ENCODE data around the gene SS18L1. TPM values are rescaled to one million over a fixed set of nuclear protein-coding genes. Genes with fewer than 3 reads are reported as not detected.

The SS18L1 gene
- total RNA-seq, 6 donors from 2014 or later, result 12.2 to 70.8 (median 19.7) TPM

GRCh38 chr20:62168061-62168460 is 24.5 kb downstream of the SS18L1 start:
- 75 to 97% methylated on average over 4 of the region's 4 CpGs for WGBS, 2 donors
- no peak overlapping the region for H3K4me3 ChIP-seq
- H3K36me3 ChIP-seq, result peaks cover 0 to 71% (median 54%) of the 10 kb centered on the region in 4 donors
- no peaks in the 10 kb centered on the region for H3K9me3 ChIP-seq
- TF ChIP-seq, protein P1, sequence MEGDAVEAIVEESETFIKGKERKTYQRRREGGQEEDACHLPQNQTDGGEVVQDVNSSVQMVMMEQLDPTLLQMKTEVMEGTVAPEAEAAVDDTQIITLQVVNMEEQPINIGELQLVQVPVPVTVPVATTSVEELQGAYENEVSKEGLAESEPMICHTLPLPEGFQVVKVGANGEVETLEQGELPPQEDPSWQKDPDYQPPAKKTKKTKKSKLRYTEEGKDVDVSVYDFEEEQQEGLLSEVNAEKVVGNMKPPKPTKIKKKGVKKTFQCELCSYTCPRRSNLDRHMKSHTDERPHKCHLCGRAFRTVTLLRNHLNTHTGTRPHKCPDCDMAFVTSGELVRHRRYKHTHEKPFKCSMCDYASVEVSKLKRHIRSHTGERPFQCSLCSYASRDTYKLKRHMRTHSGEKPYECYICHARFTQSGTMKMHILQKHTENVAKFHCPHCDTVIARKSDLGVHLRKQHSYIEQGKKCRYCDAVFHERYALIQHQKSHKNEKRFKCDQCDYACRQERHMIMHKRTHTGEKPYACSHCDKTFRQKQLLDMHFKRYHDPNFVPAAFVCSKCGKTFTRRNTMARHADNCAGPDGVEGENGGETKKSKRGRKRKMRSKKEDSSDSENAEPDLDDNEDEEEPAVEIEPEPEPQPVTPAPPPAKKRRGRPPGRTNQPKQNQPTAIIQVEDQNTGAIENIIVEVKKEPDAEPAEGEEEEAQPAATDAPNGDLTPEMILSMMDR (IDR thresholded peaks at IDR 0.05), result no peak
- TF ChIP-seq EP300 (IDR thresholded peaks at IDR 0.05) (no peak), POLR2AphosphoS5 (IDR thresholded peaks at IDR 0.05) (no peak), POLR2A (IDR thresholded peaks at IDR 0.05) (no peak)
- no peak for DNase-seq
- no peak for ATAC-seq (ENCODE audit: low FRiP score in 2 of 2)
- H3K27ac ChIP-seq, result no peak overlapping the region
- H3K4me1 ChIP-seq, result no peaks in the 10 kb centered on the region
- H3K27me3 ChIP-seq, result no peaks in the 10 kb centered on the region

DNA sequence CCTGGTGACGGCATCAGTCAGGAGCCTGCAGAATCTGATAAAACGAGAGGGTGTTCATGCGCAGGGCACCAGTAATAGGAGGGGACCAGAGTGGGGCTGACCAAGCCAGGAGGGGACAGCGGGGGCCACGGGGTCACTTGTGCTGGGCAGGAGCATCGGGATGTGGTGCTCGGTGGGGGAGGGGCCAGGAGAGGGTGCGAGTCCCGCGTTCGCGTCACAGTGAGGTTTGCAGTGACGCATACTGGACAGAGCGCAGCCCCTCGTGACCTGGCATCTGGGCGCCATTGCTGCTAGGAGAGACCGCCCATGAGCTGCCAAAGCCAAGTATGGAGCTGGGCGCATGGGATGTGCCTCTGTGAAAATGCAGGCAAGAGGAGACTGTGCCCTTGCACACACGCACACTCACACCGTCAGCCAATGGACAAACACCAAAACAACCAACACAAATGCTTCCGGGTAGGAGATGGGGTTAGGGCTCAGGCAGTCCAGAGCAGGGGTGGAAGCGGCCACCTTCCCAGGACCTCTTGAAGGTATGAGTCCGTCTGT is 25.4 kb downstream of the SS18L1 start:
- Histone ChIP-seq H3K27ac (no peak overlapping the region), H3K9me3 (no peaks in the 10 kb centered on the region), H3K4me3 (no peak overlapping the region), H3K36me3 (peaks cover 0 to 71% (median 46%) of the 10 kb centered on the region in 4 donors), H3K4me1 (no peaks in the 10 kb centered on the region), H3K27me3 (no peaks in the 10 kb centered on the region)
- DNase-seq (peak in 1 of 2 donors; percentile 62), ATAC-seq (ENCODE audit: low FRiP score in 2 of 2) (no peak)
- TF ChIP-seq POLR2A (IDR thresholded peaks at IDR 0.05) (no peak), POLR2AphosphoS5 (IDR thresholded peaks at IDR 0.05) (no peak), EP300 (IDR thresholded peaks at IDR 0.05) (no peak)
- TF ChIP-seq, protein P1 (IDR thresholded peaks at IDR 0.05), result no peak
- WGBS, 2 donors, result 94 to 97% methylated on average over 15 to 23 of the region's 23 CpGs

DNA sequence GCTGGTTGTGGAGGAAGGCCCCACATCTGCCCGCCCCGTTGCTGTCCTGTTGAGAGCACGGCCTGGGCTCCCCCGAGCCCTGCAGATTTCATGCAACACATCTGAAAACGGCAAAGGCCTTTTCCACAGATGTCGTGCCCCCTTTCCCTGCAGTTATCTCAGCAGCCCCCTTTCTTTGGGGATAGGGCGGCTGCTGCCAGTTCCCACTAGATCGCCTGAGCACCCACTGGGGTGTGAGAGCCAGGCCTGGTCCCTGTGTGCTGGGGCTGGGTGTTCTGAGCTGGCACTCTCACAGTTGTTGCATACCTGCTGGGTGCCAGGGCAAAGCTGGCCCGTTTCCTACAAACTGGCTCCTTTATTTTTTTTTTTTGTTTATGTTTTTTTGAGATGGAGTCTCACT is 27.0 kb downstream of the SS18L1 start:
- H3K27ac ChIP-seq, result no peak overlapping the region
- TF ChIP-seq POLR2AphosphoS5 (IDR thresholded peaks at IDR 0.05) (no peak), EP300 (IDR thresholded peaks at IDR 0.05) (no peak), POLR2A (IDR thresholded peaks at IDR 0.05) (no peak)
- TF ChIP-seq, protein P1 (IDR thresholded peaks at IDR 0.05), result no peak
- H3K9me3 ChIP-seq, result no peaks in the 10 kb centered on the region
- no peaks in the 10 kb centered on the region for H3K27me3 ChIP-seq
- no peak for DNase-seq
- 96% methylated on average over 9 of the region's 9 CpGs for WGBS, 2 donors
- H3K4me1 ChIP-seq, result no peaks in the 10 kb centered on the region
- peaks cover 0 to 71% (median 38%) of the 10 kb centered on the region in 4 donors for H3K36me3 ChIP-seq
- ATAC-seq (ENCODE audit: low FRiP score in 2 of 2), result no peak
- no peak overlapping the region for H3K4me3 ChIP-seq

DNA sequence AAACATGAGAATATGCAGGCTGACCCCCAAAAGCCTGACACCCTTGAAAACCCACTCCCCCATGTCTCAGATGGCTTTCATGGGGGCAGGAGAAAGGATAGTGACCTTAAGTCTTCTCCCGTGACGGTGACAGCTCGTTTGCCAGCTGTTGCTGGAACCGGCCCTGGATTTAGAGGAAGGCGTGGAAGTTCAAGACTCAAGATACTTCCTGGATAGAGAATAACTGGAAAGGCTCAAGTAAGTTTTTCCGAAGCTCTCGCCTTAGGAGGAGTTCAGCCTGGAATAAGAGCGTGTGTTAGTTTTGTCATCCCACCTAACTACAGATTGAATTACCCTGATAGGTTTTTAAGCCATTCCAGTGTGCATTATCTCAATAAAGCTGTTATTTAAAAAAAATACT is 27.7 kb downstream of the SS18L1 start:
- Histone ChIP-seq H3K27me3 (no peaks in the 10 kb centered on the region), H3K27ac (no peak overlapping the region), H3K9me3 (no peaks in the 10 kb centered on the region), H3K4me1 (no peaks in the 10 kb centered on the region), H3K4me3 (no peak overlapping the region), H3K36me3 (peaks cover 0 to 71% (median 32%) of the 10 kb centered on the region in 4 donors)
- DNase-seq (no peak), ATAC-seq (ENCODE audit: low FRiP score in 2 of 2) (no peak)
- 82 to 85% methylated on average over 8 of the region's 8 CpGs for WGBS, 2 donors
- TF ChIP-seq POLR2A (IDR thresholded peaks at IDR 0.05) (no peak), EP300 (IDR thresholded peaks at IDR 0.05) (no peak), POLR2AphosphoS5 (IDR thresholded peaks at IDR 0.05) (no peak)
- TF ChIP-seq, protein P1 (IDR thresholded peaks at IDR 0.05), result no peak

- DNase-seq (peak in 1 of 2 donors; percentile 70), ATAC-seq (ENCODE audit: low FRiP score in 2 of 2) (no peak)
- H3K27me3 ChIP-seq, result no peaks in the 10 kb centered on the region
- H3K27ac ChIP-seq, result no peak overlapping the region
- 94 to 98% methylated on average over 8 to 18 of the region's 18 CpGs for WGBS, 2 donors
- H3K9me3 ChIP-seq, result no peaks in the 10 kb centered on the region
- H3K4me1 ChIP-seq, result no peaks in the 10 kb centered on the region
- TF ChIP-seq POLR2A (IDR thresholded peaks at IDR 0.05), result no peak
- TF ChIP-seq EP300 (IDR thresholded peaks at IDR 0.05), result no peak
- TF ChIP-seq, protein P1 (IDR thresholded peaks at IDR 0.05), result no peak
- no peak for TF ChIP-seq POLR2AphosphoS5 (IDR thresholded peaks at IDR 0.05)
- H3K36me3 ChIP-seq, result peaks cover 0 to 62% (median 34%) of the 10 kb centered on the region in 4 donors
- H3K4me3 ChIP-seq, result no peak overlapping the region
Observed at GRCh38 chr20:62172666-62173065, 29.1 kb downstream of the SS18L1 start.

Data from upper lobe of left lung (tissue), 6 donors.